ENCODE measurements around the gene PRCP.

- TF ChIP-seq JUN (CRISPR knock-in tag; IDR thresholded peaks at IDR 0.05) (no peak), E2F1 (CRISPR knock-in tag; IDR thresholded peaks at IDR 0.05) (no peak), NR1H2 (CRISPR knock-in tag; IDR thresholded peaks at IDR 0.05) (no peak)
Measured at GRCh38 chr11:82791779-82792178, 108.5 kb downstream of the PRCP start.
